GOT3 (cell line): ENCODE results near the gene MTA3.

ENCODE experiments used
- DNase-seq: peaks from one replicate; lab custom pipeline; 2025; ENCODE audit warnings: mixed read lengths; lab: John Stamatoyannopoulos, UW

MTA3 gene

GRCh38 chr2:42787424-42787787 lies 219.0 kb downstream of the MTA3 start:
- no peak for DNase-seq

- DNase-seq = no peak
These were observed 219.5 kb downstream of the MTA3 start for GRCh38 chr2:42787788-42788477.

- DNase-seq = no peak
These were observed 220.0 kb downstream of the MTA3 start for GRCh38 chr2:42788478-42788793.

GRCh38 chr2:42788882-42789281 lies 220.4 kb downstream of the MTA3 start:
- no peak for DNase-seq

GRCh38 chr2:42789751-42790150 lies 221.3 kb downstream of the MTA3 start:
- DNase-seq = no peak

GRCh38 chr2:42791606-42792005 lies 223.2 kb downstream of the MTA3 start:
- no peak for DNase-seq

GRCh38 chr2:42792087-42792582 lies 223.7 kb downstream of the MTA3 start:
- DNase-seq = no peak

GRCh38 chr2:42792583-42793333 lies 224.3 kb downstream of the MTA3 start, which contains the start of gene HAAO:
TSS of gene HAAO (minus strand) at chr2:42792583. CDS start at chr2:42792536, 47 bp downstream.
- DNase-seq = no peak

- DNase-seq = no peak
These were observed 225.2 kb downstream of the MTA3 start for GRCh38 chr2:42793334-42794270.

- DNase-seq = no peak
These were observed 226.0 kb downstream of the MTA3 start for GRCh38 chr2:42794271-42795046.

GRCh38 chr2:42795275-42795674 lies 226.8 kb downstream of the MTA3 start:
- no peak for DNase-seq

GRCh38 chr2:42795841-42796301 lies 227.4 kb downstream of the MTA3 start:
- DNase-seq = no peak

GRCh38 chr2:42796427-42797248 lies 228.2 kb downstream of the MTA3 start:
- no peak for DNase-seq

GRCh38 chr2:42797281-42797680 lies 228.8 kb downstream of the MTA3 start:
- DNase-seq = no peak

GRCh38 chr2:42799881-42800280 lies 231.4 kb downstream of the MTA3 start:
- no peak for DNase-seq

GRCh38 chr2:42800461-42800962 lies 232.1 kb downstream of the MTA3 start:
- DNase-seq = no peak

- DNase-seq = no peak
These were observed 232.5 kb downstream of the MTA3 start for GRCh38 chr2:42800981-42801380.

GRCh38 chr2:42801381-42801780 lies 232.9 kb downstream of the MTA3 start:
- no peak for DNase-seq

GRCh38 chr2:42802150-42802549 lies 233.7 kb downstream of the MTA3 start:
- no peak for DNase-seq

GRCh38 chr2:42804338-42804737 lies 235.9 kb downstream of the MTA3 start:
- no peak for DNase-seq
